GM12872 (cell line): ENCODE measurements around the gene HERC4.

ENCODE experiments used
- TF ChIP-seq, protein P1 (sequence below): IDR thresholded peaks from 3 replicates; pipeline ENCODE4 v1.5.1; 2011; ENCODE audit warnings: low read depth, mild to moderate bottlenecking, low read length, moderate library complexity; ENCODE audit not compliant: insufficient read depth

Gene HERC4

DNA sequence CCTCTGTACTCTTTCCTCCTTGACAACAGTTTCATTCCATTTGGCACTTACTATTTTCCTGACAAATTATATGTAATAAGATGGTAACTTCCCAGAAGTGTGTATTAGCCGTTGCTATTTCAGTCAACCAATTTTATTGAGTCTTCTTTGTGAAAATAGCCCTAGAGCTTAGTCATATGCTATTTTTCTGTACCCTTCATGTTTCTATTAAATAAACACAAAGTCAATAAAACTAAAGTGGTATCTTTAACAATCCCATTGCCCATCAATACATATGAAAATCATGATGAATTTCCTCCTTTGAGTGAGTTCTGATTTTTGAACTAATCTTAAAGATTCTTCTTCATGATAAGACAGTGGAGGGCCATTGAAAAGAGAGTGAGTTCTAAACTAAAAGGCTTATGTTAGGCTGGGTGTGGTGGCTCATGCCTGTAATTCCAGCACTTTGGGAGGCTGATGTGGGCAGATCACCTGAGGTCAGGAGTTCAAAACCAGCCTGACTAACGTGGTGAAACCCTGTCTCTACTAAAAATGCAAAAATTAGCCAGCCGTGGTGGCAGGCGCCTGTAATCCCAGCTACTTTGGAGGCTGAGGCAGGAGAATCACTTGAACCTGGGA is 28.3 kb upstream of the HERC4 start:
- TF ChIP-seq, protein P1, sequence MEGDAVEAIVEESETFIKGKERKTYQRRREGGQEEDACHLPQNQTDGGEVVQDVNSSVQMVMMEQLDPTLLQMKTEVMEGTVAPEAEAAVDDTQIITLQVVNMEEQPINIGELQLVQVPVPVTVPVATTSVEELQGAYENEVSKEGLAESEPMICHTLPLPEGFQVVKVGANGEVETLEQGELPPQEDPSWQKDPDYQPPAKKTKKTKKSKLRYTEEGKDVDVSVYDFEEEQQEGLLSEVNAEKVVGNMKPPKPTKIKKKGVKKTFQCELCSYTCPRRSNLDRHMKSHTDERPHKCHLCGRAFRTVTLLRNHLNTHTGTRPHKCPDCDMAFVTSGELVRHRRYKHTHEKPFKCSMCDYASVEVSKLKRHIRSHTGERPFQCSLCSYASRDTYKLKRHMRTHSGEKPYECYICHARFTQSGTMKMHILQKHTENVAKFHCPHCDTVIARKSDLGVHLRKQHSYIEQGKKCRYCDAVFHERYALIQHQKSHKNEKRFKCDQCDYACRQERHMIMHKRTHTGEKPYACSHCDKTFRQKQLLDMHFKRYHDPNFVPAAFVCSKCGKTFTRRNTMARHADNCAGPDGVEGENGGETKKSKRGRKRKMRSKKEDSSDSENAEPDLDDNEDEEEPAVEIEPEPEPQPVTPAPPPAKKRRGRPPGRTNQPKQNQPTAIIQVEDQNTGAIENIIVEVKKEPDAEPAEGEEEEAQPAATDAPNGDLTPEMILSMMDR = no peak

DNA sequence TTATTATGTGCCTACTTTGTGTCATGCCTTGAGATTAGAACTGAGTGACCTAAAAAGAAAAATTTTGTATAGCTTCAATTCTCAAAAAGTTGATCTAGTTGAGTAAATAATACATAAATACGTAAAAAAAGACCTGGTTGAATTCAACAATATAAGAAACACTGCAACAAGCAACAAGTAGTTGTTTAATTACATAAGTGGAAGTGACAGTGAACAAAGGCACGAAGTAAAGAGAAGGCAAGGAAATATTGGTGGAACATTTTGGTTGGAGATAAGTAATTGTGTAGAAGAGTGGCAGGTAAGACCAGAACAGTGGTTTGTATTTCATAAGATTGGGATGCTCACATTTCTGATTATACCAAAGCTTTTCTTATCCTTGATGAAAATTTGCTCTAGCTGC is 26.0 kb upstream of the HERC4 start:
- TF ChIP-seq, protein P1 = no peak

DNA sequence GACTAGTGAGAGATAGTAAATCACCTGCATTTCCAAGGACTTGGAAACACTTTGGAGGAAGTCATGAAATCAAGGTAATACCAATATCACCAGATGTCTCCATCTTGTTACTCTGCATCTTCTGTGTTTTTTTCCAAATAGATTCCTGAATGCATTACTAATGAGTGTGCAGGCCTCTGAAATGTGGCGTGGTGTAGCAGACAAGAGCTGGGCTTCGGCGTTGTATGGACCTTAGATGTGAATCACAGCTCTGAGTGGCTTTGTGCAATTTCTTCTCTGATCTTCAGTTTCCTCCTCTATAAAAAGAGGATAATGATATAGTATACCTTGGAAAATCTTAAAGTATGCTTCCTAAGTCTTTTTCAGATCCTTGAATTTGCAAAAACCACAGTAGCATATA is 24.7 kb upstream of the HERC4 start:
- TF ChIP-seq, protein P1 = no peak

DNA sequence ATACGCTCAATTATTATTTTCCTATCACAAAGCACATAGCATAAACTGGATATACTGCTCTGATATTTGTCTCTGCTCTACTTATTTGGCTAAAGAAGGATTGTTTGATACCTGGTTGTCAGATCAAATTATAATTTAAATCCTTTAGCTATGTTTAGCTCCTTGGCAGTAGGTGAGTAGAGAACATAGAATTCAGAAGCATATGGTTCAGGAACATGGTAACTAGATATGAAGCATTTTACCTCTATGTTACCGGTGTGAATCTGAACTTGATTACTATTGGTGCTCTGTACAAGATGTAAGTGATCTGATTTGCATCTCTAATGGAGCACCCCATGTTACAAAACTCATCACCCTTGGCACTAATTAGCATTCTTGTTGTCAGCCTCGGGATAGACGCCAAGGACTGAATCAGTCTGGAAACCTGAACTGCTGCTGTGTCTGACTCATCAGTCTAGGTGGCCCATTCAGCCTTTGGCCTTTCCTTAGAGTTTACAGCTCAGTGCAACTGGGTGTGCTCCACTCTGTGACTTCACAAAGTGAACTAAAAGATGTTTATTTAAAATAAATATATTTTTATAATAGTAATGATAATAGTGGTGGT is 21.9 kb upstream of the HERC4 start:
- TF ChIP-seq, protein P1 = no peak

DNA sequence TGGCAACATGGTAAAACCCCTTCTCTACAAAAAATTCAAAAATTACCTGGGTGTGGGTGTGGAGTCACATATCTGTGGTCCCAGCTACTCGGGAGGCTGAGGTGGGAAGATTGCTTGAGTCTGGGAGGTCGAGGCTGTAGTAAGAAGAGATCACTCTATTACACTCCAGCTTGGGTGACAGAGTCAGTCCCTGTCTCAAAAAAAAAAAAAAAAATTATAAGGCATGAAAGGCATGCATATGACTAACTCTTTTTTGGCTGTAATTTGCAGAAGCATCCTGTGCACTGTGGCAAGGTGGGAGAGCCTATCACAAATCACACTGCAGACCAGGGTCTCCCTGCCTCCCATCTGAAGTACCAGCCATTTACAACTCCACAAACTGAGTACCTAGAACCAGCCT is 20.1 kb upstream of the HERC4 start:
- TF ChIP-seq, protein P1 = no peak

DNA sequence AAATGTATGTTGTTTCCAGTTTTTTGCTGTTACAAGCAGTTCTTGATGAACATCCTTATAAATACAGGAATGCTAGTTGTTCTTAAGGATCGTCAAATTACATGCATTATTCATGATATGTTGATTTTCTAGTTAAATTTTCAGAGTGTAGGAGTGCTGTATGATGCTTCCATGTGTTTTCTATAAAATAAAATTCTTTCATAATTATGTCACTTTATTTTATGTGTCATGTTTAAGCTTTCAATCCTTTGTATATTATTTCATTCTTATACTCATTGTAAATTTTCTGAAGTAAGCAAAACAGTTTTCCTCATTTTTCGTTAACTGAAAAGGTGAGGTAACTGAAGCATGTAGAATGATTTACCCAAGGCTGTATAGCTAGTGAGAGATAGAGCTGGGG is 17.4 kb upstream of the HERC4 start:
- TF ChIP-seq, protein P1 = no peak

DNA sequence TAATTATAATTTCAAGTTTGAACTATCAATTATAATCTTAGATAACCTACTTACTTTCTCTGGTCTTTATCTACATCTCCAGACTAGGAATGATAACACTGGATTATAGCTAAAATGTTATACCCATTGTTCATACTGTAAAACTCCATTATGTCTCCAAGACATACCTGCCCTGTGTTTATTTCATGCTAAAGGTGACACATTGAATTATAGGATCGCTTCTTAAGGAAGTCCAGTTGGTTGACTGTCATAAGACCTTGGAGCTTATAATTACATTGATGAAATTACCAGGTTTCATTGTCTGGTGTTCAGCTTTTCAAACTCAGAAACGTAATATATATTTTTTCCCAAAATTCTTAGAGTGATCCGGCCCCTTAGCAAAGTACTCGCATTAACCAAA is 15.5 kb upstream of the HERC4 start:
- TF ChIP-seq, protein P1 = no peak
